Parathyroid adenoma (tissue), 2 donors: ENCODE data around the gene HYCC2.
"Not testable (repeated sequence)": the region's sequence is repeated elsewhere in the genome, so short reads cannot be mapped to it uniquely, and the experiment has no call there.

Source experiments
- H2AFZ ChIP-seq: fragments of 300-600 bp; sonication (generic); one replicate; pipeline ENCODE4 v1.7.0; 2017; ENCODE audit warnings: antibody characterized with exemption, mild to moderate bottlenecking
- H3K27ac ChIP-seq: fragments of 300-600 bp; sonication (generic); one replicate; pipeline ENCODE4 v1.7.0; 2017
- H3K27me3 ChIP-seq: fragments of 300-600 bp; sonication (generic); one replicate; pipeline ENCODE4 v1.7.0; 2017; ENCODE audit warnings: low read length; ENCODE audit not compliant: control insufficient read depth, insufficient read depth
- H3K36me3 ChIP-seq: fragments of 300-600 bp; sonication (generic); one replicate; pipeline ENCODE4 v1.7.0; 2017; ENCODE audit warnings: low read length; ENCODE audit not compliant: control insufficient read depth, insufficient read depth
- H3K4me1 ChIP-seq: fragments of 300-600 bp; sonication (generic); one replicate; pipeline ENCODE4 v1.7.0; 2017; ENCODE audit warnings: control low read depth
- H3K4me2 ChIP-seq: fragments of 300-600 bp; sonication (generic); one replicate; pipeline ENCODE4 v1.7.0; 2017; ENCODE audit warnings: low read length
- H3K4me3 ChIP-seq: fragments of 300-600 bp; sonication (generic); one replicate; pipeline ENCODE4 v1.7.0; 2017; ENCODE audit warnings: low read depth, low read length
- H3K79me2 ChIP-seq: fragments of 300-600 bp; sonication (generic); one replicate; pipeline ENCODE4 v1.7.0; 2017; ENCODE audit warnings: control low read depth
- H3K9ac ChIP-seq: fragments of 300-600 bp; sonication (generic); one replicate; pipeline ENCODE4 v1.7.0; 2017; ENCODE audit warnings: mild to moderate bottlenecking
- H3K9me3 ChIP-seq: fragments of 300-600 bp; sonication (generic); one replicate; pipeline ENCODE4 v1.7.0; 2017; ENCODE audit warnings: low read length; ENCODE audit not compliant: control insufficient read depth
- CTCF ChIP-seq: fragments of 300-600 bp; sonication (generic); IDR thresholded peaks from one replicate; pipeline ENCODE4 v1.7.0; 2017; ENCODE audit warnings: antibody characterized with exemption, mild to moderate bottlenecking
- donor health status: primary hyperparathyroidism.

The HYCC2 gene

GRCh38 chr2:201071479-201072200 lies at the start of gene HYCC2, which contains the start of gene NDUFB3:
TSS of gene HYCC2 (minus strand) at chr2:201071671. CDS start at chr2:201024009, 47,662 bp downstream.
TSS of gene NDUFB3 (plus strand) at chr2:201072001. CDS start at chr2:201078883, 6,882 bp downstream.
- Histone ChIP-seq H3K27ac (peak within 1 kb of the TSS; percentile 95), H2AFZ (peak within 1 kb of the TSS; percentile 98), H3K4me2 (peak within 1 kb of the TSS; percentile 98), H3K9ac (peak within 1 kb of the TSS; percentile 54), H3K79me2 (peaks cover 40% of the 10 kb centered on the region), H3K9me3 (no peaks in the 10 kb centered on the region), H3K4me3 (peak within 1 kb of the TSS; percentile 100), H3K36me3 (no peaks in the 10 kb centered on the region), H3K4me1 (no peaks in the 10 kb centered on the region), H3K27me3 (no peaks in the 10 kb centered on the region)
- TF ChIP-seq CTCF: peak; percentile 47

GRCh38 chr2:201118961-201119854 lies 47.7 kb upstream of the HYCC2 start:
- no peaks in the 10 kb centered on the region for H3K9me3 ChIP-seq
- H3K27ac ChIP-seq: peak overlapping the region; percentile 88
- peak overlapping the region; percentile 60 for H3K4me3 ChIP-seq
- H3K79me2 ChIP-seq: peaks cover 8% of the 10 kb centered on the region
- H3K4me2 ChIP-seq: peak overlapping the region; percentile 75
- TF ChIP-seq CTCF: no peak
- H3K36me3 ChIP-seq: no peaks in the 10 kb centered on the region
- peak overlapping the region; percentile 64 for H2AFZ ChIP-seq
- no peak overlapping the region for H3K9ac ChIP-seq
- H3K27me3 ChIP-seq: no peaks in the 10 kb centered on the region
- H3K4me1 ChIP-seq: peaks cover 6% of the 10 kb centered on the region

GRCh38 chr2:201118121-201118960 lies 46.9 kb upstream of the HYCC2 start:
- H3K27ac ChIP-seq: peak overlapping the region; percentile 88
- peak overlapping the region; percentile 60 for H3K4me3 ChIP-seq
- no peaks in the 10 kb centered on the region for H3K4me1 ChIP-seq
- peak overlapping the region; percentile 64 for H2AFZ ChIP-seq
- H3K36me3 ChIP-seq: no peaks in the 10 kb centered on the region
- peak; percentile 35 for TF ChIP-seq CTCF
- peak overlapping the region; percentile 75 for H3K4me2 ChIP-seq
- H3K27me3 ChIP-seq: no peaks in the 10 kb centered on the region
- no peak overlapping the region for H3K9ac ChIP-seq
- no peaks in the 10 kb centered on the region for H3K9me3 ChIP-seq
- H3K79me2 ChIP-seq: peaks cover 8% of the 10 kb centered on the region

GRCh38 chr2:201117735-201118094 lies 46.2 kb upstream of the HYCC2 start:
- peak; percentile 0 for TF ChIP-seq CTCF
- H2AFZ ChIP-seq: peak overlapping the region; percentile 64
- not testable (repeated sequence) for H3K4me1 ChIP-seq, H3K36me3 ChIP-seq, H3K9me3 ChIP-seq, H3K27me3 ChIP-seq, H3K9ac ChIP-seq, H3K79me2 ChIP-seq
- H3K4me2 ChIP-seq: peak overlapping the region; percentile 75
- peak overlapping the region; percentile 88 for H3K27ac ChIP-seq
- H3K4me3 ChIP-seq: peak overlapping the region; percentile 60
